A673 (cell line): ENCODE results near the gene TPD52L1. TPM values are rescaled to one million over a fixed set of nuclear protein-coding genes. Genes with fewer than 3 reads are reported as not detected.

Experiments used
- BruUV-seq: library from RNA; stranded (reverse); fragments of 400-500 nt; replicated peaks from 2 replicates; lab custom pipeline; 2021; lab: Mats Ljungman, UMichigan
- CTCF ChIA-PET: fragments of 300-600 bp; sonication (Branson Sonifier 250); formaldehyde crosslinking; loops from one replicate; lab custom pipeline; 2022; ENCODE audit warnings: antibody characterized with exemption; lab: Charles Lee
- POLR2A ChIA-PET: fragments of 300-600 bp; sonication (Branson Sonifier 250); formaldehyde crosslinking; loops from one replicate; lab custom pipeline; 2022; ENCODE audit warnings: antibody characterized with exemption; ENCODE audit not compliant: low non-redundant PET; lab: Charles Lee
- DNase-seq: peaks from one replicate; pipeline ENCODE4 v3.0.0-alpha.2; 2015; ENCODE audit warnings: low spot score
- H3K27ac ChIP-seq: fragments of 200-600 bp; sonication (generic); 2 replicates; pipeline ENCODE4 v1.5.1; 2016; ENCODE audit warnings: mixed run types, low read depth, mild to moderate bottlenecking, mixed read lengths, antibody characterized with exemption, low read length; ENCODE audit not compliant: poor library complexity, severe bottlenecking
- H3K27me3 ChIP-seq: fragments of 200-600 bp; sonication (generic); replicated peaks from 2 replicates; pipeline ENCODE4 v1.6.1; 2017; ENCODE audit warnings: mixed run types, low read depth, mild to moderate bottlenecking, mixed read lengths, antibody characterized with exemption, low read length; ENCODE audit not compliant: insufficient read depth, poor library complexity
- H3K36me3 ChIP-seq: fragments of 200-600 bp; sonication (generic); 2 replicates; pipeline ENCODE4 v1.6.1; 2016; ENCODE audit warnings: mixed run types, mild to moderate bottlenecking, mixed read lengths, antibody characterized with exemption, low read length; ENCODE audit not compliant: insufficient read depth, poor library complexity, severe bottlenecking
- H3K4me1 ChIP-seq: fragments of 200-600 bp; sonication (generic); 2 replicates; pipeline ENCODE4 v1.6.1; 2017; ENCODE audit warnings: mixed run types, mild to moderate bottlenecking, mixed read lengths, antibody characterized with exemption, low read length; ENCODE audit not compliant: insufficient read depth, poor library complexity, severe bottlenecking
- H3K4me3 ChIP-seq: fragments of 200-600 bp; sonication (generic); 2 replicates; pipeline ENCODE4 v1.5.1; 2016; ENCODE audit warnings: low read depth, mixed run types, mild to moderate bottlenecking, mixed read lengths, low read length; ENCODE audit not compliant: poor library complexity, severe bottlenecking
- H3K9me3 ChIP-seq: fragments of 200-600 bp; sonication (generic); 2 replicates; pipeline ENCODE4 v1.6.1; 2016; ENCODE audit warnings: mixed run types, low read depth, mild to moderate bottlenecking, mixed read lengths, antibody characterized with exemption, low read length; ENCODE audit not compliant: poor library complexity, severe bottlenecking
- CTCF ChIP-seq: fragments of 300-800, 200-600 bp; sonication (generic); conservative IDR thresholded peaks from 2 replicates; pipeline ENCODE4 v1.5.1; 2017; ENCODE audit warnings: low read depth, mild to moderate bottlenecking, antibody characterized with exemption, low read length, moderate library complexity, mixed read lengths
- EZH2 ChIP-seq: fragments of 200-600 bp; sonication (generic); IDR thresholded peaks from 2 replicates; pipeline ENCODE4 v1.6.1; 2017; ENCODE audit warnings: borderline replicate concordance, low read depth, mild to moderate bottlenecking, mixed read lengths, antibody characterized with exemption, low read length; ENCODE audit not compliant: poor library complexity, severe bottlenecking
- intact Hi-C: fragments of 100-400 bp; cut with micrococcal nuclease; formaldehyde crosslinking; loops from one replicate; pipeline ENCODE4 v1.10.0; 2022; ENCODE audit not compliant: unreplicated experiment
- total RNA-seq: library from RNA; stranded (reverse); gene quantifications from 2 replicates; pipeline ENCODE4 v1.2.3, GENCODE V29; 2021

Gene TPD52L1
- total RNA-seq, 1 experiment from 2014 or later: 2.0 TPM

- H3K9me3 ChIP-seq: no peaks in the 10 kb centered on the region
- H3K36me3 ChIP-seq: no peaks in the 10 kb centered on the region
- TF ChIP-seq CTCF (no peak), EZH2 (no peak)
- no peak for DNase-seq
- no peaks in the 10 kb centered on the region for H3K4me1 ChIP-seq
- ChIA-PET CTCF (no interaction called here), POLR2A (no interaction called here)
- H3K4me3 ChIP-seq: no peak overlapping the region
- H3K27ac ChIP-seq: no peak overlapping the region
- H3K27me3 ChIP-seq: no peaks in the 10 kb centered on the region
- no TSS peak for BruUV-seq
- intact Hi-C loops: no loop called here
Observed at GRCh38 chr6:125268765-125269164, 115.2 kb downstream of the TPD52L1 start.

- no TSS peak for BruUV-seq
- Histone ChIP-seq H3K9me3 (no peaks in the 10 kb centered on the region), H3K4me1 (no peaks in the 10 kb centered on the region), H3K4me3 (no peak overlapping the region), H3K36me3 (no peaks in the 10 kb centered on the region), H3K27me3 (no peaks in the 10 kb centered on the region), H3K27ac (no peak overlapping the region)
- TF ChIP-seq CTCF (no peak), EZH2 (no peak)
- POLR2A ChIA-PET: no interaction called here
- no peak for DNase-seq
- CTCF ChIA-PET: no interaction called here
- intact Hi-C loops: no loop called here
Observed at GRCh38 chr6:125269328-125269985, 115.9 kb downstream of the TPD52L1 start.

- TF ChIP-seq EZH2 (no peak), CTCF (no peak)
- ChIA-PET CTCF (no interaction called here), POLR2A (no interaction called here)
- Histone ChIP-seq H3K27ac (no peak overlapping the region), H3K4me1 (no peaks in the 10 kb centered on the region), H3K9me3 (no peaks in the 10 kb centered on the region), H3K27me3 (no peaks in the 10 kb centered on the region), H3K36me3 (peaks cover 7% of the 10 kb centered on the region), H3K4me3 (no peak overlapping the region)
- no peak for DNase-seq
- intact Hi-C loops: no loop called here
- no TSS peak for BruUV-seq
Observed at GRCh38 chr6:125270380-125270779, 116.8 kb downstream of the TPD52L1 start.
